ENCODE results near the gene CTXN2.
A peak's percentile ranks its signal among the peaks of the same experiment; 100 is the strongest.

CTXN2 gene

DNA sequence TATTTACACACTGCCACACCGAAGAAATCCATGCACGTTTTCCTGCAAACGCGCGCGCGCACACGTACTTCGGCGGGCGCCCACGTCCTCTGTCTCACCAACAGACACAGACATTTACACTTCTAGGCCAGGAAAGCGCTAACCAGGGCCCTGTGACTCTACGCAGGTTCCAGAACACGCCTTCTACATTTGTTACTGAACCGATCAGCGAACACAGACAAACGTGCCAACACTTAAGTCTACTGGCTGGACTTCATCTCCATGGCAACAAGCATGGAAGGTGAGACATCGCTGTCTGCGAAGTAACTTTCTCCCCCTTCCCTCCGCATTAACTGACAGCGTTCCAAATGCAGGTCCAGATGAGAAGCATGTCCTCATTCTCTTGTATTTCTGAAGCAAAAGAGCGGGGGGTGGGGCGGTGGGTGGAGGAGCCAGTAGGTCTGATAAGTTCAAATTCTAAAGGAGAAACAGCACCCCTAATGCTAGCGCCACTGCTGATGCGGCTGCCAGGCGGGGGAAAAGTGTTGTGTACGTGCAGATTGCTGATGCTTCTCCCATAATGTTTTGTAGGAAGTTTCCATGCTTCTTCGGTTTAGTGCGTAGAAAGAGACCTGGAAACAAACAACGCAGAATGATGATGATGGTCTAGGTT is at the start of gene CTXN2:
CTXN2 (plus strand) TSS at position 92 of the 652 bp plus-strand sequence. CDS start 9,636 bp downstream, outside the sequence.
- no peak for DNase-seq

- DNase-seq, result no peak
These were observed 47.6 kb upstream of the CTXN2 start for GRCh38 chr15:48143856-48144255.

GRCh38 chr15:48144889-48145288 is 46.6 kb upstream of the CTXN2 start:
- no peak for DNase-seq

DNA sequence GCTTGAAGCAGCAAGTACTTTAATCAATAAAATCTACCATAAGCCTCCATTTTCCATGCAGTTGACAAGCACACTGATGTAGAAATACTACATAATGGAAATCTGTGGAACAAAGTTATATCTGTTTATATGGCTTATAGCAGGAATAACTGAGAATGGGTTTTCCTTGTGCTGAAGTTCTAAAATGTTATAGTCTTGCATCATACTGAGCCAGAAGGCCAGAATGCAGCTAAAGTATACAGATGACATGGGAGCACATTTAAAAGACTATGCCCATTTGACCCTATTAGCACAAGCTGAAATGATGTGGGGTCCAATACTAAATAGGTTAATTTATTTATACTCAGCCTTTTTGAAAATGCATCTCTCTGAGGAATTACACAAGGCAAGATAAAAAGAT is 45.5 kb upstream of the CTXN2 start:
- DNase-seq, result no peak

DNA sequence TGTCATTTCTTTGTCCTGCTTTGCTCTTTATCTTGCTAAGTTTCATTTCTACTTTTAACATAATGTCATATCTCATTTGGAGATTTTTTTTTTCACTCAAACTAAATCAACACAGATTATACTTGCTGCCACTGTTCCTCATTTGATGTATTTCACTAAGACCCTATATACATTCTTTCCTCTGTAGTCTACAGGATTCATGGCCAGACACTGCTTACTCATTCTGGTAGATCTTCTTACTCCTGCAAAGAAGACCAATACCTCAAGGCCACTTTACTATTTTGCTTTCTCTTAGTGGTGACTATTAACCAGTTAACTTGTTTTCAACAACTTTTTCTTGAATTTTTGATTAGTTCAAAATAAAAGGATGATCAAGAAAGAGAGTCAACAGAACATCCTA is 44.1 kb upstream of the CTXN2 start:
- no peak for DNase-seq

DNA sequence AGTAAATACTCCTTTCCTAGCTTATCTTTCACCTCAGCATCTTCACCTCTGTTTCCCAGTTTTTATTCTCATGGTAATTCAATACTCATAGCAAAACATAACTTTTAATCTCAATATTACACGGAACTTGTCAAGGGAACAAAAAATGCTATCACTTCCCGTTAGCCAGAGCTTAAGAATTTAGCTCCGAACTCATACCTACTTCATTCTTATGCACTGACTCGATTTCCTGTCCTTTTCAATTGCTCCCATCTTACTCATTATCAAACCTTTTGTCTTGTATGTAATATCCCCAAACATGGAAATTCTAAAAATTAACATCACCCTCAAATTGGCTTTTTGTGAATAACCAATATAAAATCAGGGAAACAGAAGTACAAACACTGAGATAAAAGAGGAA is 41.6 kb upstream of the CTXN2 start:
- DNase-seq, result no peak

GRCh38 chr15:48153526-48153925 is 37.9 kb upstream of the CTXN2 start:
- DNase-seq, result no peak

GRCh38 chr15:48168616-48169015 is 22.8 kb upstream of the CTXN2 start:
- DNase-seq, result no peak

DNA sequence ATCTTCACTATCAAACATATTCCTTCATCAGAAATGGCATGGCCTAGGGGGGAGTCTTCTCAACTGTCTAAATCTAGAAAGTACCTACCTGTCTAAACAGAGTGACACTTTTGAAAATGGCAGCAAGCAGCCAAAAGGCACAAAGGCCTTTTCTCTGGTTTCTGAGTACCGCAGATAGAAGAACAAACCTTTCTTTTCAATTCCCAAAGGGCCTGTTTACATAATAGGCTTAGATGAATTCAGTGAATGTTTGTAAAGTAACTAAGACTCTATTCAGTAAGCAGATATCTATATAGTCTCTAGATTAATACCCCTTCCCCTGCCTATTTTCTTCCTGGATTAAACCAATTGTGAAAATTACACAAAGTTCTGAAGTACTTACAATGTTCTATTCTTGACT is 20.5 kb upstream of the CTXN2 start:
- DNase-seq, result no peak

DNA sequence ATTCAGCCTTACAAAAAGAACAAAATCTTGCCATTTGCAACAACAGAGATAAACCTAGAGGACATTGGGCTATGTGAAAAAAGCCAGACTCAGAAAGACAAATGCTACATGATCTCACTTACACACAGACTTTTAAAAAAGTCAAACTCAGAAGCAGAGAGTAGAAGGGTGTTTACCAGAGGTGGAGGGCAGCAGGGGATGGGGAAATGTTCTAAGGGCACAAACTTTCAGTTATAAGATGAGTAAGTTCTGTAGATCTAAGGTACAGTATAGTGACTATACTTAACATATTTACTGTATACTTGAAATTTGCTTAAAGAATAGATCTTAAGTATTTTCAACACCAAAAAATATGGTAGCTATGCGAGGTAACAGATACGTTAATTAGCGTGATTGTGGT is 16.3 kb upstream of the CTXN2 start:
- no peak for DNase-seq

DNA sequence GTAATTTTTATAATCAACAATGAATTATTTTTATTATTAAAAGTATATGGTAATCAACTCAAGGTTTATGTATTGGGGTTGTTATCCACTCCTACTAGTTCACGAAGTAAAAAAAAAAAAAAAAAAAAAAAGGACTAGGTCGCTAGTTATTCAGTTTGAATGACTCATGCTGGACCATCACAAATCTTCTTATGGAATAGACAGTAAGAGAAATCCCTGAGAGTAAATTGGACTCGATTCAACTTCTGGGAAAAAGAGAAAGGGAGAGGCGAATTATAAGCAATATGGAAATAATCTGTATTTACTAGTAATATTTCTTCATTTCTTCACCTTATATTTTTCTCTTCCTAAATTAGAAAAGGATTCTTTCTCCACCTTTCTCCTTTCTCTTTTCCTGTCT is 15.4 kb upstream of the CTXN2 start:
- no peak for DNase-seq

DNA sequence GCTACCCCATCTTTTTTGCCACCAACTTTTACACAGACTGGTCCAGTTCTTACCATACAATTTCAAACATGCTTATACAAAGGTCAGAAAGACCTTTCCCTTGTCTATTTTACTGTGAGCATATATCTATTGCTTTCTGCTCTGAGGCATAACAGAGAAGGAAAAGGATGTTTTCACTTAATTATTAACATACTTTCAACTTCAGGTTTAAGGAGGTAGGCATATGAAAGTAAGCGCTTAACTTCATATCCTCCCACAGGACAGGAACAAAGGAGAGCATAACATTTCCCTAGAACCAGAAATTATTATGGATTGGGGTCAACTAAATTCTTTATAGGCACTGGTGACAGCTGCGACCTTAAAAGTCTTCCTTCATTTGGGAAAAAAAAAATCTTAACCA is 14.5 kb upstream of the CTXN2 start:
- no peak for DNase-seq

GRCh38 chr15:48177383-48177765 is 14.1 kb upstream of the CTXN2 start:
- DNase-seq, result no peak

DNA sequence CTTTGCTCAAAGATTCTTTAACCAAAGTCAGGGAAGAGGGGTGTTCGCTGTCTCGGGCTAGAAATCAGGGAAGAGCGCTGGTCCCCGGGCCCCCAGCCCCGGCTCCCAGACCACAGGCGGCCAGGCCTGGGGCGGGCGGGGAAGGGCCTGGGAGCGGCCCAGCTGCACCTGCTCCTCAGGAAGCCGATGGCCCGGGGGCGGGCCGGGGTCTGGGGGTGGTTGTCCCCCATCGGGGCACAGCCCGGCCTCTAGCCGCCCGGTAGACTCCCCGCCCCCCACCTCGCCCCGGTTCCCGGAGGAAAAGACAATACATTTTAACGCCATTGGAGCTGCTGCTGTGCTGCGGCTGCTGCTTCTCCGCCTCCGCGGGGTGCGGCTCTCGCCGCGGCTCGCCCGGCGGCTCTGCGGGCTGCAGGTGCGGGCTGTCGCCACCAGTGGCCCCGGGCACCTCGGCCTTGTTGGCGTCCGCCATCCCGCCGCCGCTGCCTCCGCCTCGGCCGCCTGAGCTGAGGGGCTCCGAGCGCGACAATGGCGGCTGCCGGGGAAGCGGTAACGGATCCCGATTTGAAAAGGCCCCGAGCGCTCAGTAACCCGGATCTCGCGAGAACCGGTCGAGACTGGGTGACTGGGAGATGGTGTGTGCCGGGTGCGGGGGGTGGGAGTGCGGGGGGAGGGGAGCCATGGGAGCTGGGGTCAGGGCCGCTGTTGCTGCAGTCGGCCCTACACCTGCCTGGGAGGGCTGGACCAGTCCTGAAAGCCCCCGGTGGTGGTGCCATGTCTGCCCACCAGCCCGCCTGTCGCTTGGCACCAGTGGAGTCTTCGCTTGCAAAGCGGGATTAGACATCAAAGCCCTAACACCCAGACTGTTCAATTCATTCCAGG is 13.5 kb upstream of the CTXN2 start, which contains the start of gene MYEF2:
MYEF2 (minus strand) TSS at position 530 of the 882 bp plus-strand sequence; CDS start at position 472, 58 bp downstream.
- peak; percentile 65 to 78 for DNase-seq

DNA sequence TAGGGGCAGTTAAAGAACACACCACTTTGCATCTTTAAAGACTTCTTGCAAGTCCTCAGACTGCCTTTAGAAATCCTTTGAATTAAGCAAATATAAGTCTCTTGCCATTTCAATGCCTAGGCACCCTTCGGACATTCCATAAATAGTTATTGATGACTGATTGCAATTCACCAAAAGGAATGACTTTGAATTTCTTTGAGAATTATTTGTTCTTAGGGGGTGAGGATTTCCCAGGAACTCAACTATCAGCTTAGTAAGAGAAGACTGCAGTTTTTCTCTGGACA is 12.9 kb upstream of the CTXN2 start:
- DNase-seq, result no peak

DNA sequence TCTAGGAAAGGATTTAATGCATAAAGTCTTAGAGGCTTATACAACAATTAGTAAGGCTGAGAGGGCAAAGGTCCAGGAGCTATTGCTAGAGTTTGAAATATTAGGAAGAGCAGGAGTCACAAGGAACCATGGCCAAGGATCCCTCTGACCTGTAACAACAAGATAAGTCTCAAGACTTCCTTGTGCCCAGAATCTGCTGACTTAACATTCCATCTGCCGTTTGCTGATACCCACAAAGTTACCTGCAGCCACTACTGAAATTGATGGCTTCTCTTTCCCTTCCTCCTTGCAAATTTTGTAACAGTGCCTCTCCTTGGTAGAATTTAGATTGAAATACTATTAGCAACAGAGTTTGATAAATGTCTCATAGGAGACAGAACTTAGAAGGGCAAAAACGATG is 8.7 kb upstream of the CTXN2 start:
- DNase-seq, result no peak

DNA sequence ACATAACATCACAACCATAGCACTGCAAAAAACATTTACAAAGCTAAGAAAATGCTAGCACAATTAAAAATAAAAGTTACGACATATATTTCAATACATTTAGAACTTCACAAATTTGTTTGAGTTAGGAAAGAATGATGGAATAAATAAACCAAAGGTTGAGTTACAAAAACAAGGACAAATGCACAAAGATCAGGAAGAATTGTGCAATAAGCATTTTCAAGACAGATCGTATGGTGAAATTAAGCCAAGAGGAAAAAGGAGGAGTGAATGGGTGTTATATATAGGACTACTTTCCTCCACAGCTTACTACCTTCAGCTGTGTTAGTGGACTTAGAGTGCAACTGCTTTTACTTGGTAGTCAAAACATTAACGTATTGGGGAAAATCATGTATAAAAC is 5.9 kb upstream of the CTXN2 start:
- no peak for DNase-seq

DNA sequence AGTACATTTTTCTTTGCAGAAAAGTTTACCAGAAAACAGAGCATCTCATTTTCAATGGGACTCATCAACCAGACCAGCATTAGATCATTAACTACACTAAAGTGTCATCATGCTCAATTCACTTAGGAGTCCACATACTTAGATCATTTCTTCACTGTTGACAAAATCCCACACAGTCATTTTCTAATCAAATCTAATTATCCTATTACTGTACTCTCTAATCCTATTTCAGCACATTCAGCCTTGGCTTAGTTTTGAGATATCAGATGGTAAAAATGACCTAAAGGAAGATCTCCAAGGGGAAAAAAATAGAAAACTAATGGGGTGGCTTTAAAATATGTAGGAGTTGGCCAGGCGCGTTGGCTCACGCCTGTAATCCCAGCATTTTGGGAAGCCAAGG is 5.2 kb upstream of the CTXN2 start:
- no peak for DNase-seq

DNA sequence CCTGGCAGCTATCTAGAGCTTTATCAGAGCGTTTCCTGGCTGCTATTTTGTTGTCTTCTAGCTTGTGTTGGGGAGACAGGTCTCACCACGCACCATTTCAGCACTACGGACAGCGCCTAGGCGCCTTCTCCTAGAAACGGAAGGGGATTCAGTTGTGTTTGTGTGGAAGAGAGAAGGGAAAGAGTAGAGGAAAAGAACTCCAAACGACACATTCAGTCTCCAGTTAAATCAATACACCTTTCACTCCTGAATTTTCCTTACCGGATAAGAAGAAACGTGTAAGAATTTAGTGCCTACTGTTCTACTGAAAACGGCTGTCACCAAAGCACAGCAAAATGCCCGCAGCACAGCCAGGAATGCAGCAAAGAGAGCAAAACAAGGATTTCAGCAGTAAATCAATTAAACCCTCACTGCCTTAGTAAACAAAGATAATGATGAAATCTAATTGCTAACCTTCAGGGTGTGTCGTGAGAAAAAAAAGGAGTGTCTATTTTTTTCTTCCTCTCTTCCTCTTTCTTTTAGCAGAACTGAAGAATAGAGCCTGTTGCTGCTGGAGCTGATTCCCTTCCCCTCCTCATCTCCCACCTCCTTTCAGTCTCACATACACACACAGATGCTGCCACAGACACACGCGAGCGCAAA is 412 bp upstream of the CTXN2 start:
- DNase-seq, result peak; percentile 35 to 52

DNA sequence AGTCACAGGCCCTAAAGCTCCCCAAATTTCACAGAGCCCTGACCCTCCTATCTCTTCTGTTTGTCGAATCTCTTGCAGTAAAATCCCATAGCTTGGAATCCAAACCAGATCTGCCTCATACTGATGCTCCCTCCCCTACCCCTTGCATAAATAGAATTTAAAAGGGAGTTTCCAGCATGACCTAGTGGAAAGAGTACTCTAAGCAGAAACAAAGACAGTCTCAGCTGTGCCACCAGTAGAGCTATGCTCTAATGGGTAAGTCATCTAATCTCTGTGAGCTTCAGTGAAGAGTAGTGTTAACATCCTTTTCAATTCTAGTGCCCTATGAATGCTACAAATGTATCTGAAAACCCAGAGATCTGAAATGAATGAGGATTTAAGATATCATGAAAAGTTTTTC is 10.6 kb downstream of the CTXN2 start:
- DNase-seq, result no peak

- DNase-seq, result no peak
These were observed 14.5 kb downstream of the CTXN2 start, which contains the start of gene SLC12A1 for GRCh38 chr15:48205981-48206380. SLC12A1 (plus strand) TSS chr15:48206302; CDS start chr15:48207720, 1,418 bp downstream.

GRCh38 chr15:48221261-48221660 is 29.8 kb downstream of the CTXN2 start:
- no peak for DNase-seq

DNA sequence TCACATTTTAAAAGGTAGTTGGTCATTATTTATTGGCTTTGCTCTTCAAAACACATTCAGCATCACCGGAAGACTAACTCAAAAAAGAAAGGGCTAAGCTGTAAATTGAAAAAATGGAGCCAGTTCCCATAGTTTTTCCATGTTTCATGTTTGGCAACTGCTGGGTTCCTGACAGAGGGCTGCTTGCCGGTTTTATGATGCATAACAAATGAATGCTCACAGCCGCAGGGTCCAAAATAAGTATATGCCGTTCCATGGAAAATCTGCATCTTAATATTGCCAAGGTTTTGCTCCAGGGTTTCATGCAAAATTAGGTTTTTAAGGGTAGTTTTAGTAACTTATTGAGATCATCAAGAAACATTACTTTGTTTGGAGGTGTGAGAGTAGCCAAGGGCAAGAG is 30.4 kb downstream of the CTXN2 start:
- no peak for DNase-seq

DNA sequence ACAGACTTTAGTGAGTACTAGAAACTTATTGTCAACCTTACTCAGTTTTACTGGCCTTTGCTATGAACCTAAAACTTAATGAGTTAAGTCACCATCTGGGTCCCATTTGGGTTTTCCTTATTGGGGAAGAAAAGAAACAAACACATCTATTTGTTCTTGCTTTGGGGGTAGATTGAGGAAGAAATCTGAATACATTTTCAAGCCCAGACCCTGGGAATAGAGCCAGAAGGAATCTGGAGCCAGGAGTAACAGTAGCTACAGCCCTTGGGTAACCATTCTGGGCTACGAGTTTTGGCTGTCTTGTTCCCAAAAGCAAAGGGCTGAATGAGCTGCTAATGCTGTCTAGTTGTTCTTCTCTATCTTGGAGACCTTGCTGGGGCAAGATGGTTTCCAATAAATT is 31.2 kb downstream of the CTXN2 start:
- DNase-seq, result no peak

Data from stimulated activated CD4-positive, alpha-beta T cell treated with anti-CD3 and anti-CD28 coated beads, Interleukin-2, amount 100 ng/mL, for 24 hours (primary cell).